DMS153 treated with DMSO at 0.1 percent for 48 hours (cell line): ENCODE results near the gene HSP90AB1.

Source experiments
- DNase-seq: peaks from one replicate; lab custom pipeline; 2025; ENCODE audit not compliant: unreplicated experiment; lab: John Stamatoyannopoulos, UW

The HSP90AB1 gene

GRCh38 chr6:44268095-44268628 is 21.3 kb downstream of the HSP90AB1 start:
- no peak for DNase-seq

GRCh38 chr6:44269178-44269920 is 22.4 kb downstream of the HSP90AB1 start:
- no peak for DNase-seq

GRCh38 chr6:44269921-44270525 is 23.1 kb downstream of the HSP90AB1 start, which contains the start of gene TMEM151B:
TSS of gene TMEM151B (plus strand) at chr6:44270450. CDS start at chr6:44270743, 293 bp downstream.
- no peak for DNase-seq

- no peak for DNase-seq
Observed at GRCh38 chr6:44270526-44271405, 23.9 kb downstream of the HSP90AB1 start.

GRCh38 chr6:44271406-44271723 is 24.5 kb downstream of the HSP90AB1 start:
- DNase-seq, result no peak

DNA sequence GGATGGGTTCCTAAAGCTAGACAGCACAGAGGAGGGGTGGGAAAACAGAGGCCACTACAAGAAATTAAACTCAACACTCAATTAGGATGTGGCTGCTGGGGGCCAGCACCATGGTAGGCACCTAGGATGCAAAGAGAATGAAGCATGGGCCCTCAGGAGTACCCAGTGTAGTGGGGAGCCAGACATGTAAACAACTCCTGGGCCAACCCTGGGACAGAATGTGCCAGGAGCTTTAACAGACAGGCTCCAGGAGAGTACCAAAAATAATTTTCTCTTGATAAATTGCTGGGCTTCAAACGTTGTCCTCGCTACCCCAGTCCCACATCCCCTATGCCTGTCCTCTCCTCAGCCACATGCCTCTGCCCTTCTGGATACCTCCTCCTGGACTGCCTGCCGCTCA is 25.0 kb downstream of the HSP90AB1 start:
- DNase-seq, result no peak

DNA sequence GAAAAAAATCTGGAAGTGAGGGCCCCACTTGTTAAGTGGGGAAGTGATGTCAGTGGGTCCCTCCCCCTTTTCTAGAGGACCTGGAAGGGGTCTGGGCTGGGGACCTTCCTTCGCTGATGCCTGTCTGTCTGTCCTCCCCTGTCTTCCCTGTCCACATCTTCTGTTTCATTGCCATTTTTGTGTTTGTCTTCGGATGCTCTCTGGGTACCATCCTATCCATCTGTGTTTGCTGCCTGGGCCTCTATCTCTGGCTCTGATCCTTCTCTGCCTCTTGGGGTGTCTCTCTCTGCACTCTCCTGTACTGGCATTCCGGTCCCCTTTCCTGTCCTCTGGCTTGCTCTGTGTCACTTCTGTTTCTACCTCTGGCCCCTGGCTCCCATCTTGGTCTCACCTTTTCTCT is 25.6 kb downstream of the HSP90AB1 start:
- DNase-seq, result no peak

DNA sequence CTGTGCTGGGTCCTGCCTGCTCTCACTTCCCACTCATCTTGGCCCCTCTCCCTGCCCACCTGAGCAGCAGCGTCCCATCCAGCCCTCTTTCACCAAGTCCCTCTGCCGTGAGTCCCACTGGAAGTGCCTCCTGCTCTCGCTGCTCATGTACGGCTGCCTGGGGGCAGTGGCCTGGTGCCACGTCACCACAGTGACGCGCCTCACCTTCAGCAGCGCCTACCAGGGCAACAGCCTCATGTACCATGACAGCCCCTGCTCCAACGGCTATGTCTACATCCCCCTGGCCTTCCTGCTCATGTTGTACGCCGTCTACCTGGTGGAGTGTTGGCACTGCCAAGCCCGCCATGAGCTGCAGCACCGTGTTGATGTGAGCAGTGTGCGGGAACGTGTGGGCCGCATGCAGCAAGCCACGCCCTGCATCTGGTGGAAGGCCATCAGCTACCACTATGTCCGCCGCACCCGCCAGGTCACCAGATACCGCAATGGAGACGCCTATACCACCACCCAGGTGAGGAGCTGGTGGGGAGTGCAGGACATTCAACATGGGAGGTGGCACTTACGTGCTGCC is 26.2 kb downstream of the HSP90AB1 start:
- no peak for DNase-seq

GRCh38 chr6:44273617-44274016 is 26.7 kb downstream of the HSP90AB1 start:
- no peak for DNase-seq

DNA sequence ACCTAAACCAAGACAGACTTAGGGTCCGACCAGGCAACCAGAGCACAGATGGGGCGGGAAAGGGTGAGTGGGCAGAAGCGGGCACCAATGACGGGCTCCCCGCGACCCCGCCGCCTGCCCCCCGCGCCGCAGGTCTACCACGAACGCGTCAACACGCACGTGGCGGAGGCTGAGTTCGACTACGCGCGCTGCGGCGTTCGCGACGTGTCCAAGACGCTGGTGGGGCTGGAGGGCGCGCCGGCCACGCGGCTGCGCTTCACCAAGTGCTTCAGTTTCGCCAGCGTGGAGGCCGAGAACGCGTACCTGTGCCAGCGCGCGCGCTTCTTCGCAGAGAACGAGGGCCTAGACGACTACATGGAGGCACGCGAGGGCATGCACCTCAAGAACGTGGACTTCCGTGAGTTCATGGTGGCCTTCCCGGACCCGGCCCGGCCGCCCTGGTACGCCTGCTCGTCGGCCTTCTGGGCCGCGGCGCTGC is 28.4 kb downstream of the HSP90AB1 start:
- no peak for DNase-seq

- DNase-seq, result no peak
Observed at GRCh38 chr6:44275749-44276648, 29.1 kb downstream of the HSP90AB1 start.

DNA sequence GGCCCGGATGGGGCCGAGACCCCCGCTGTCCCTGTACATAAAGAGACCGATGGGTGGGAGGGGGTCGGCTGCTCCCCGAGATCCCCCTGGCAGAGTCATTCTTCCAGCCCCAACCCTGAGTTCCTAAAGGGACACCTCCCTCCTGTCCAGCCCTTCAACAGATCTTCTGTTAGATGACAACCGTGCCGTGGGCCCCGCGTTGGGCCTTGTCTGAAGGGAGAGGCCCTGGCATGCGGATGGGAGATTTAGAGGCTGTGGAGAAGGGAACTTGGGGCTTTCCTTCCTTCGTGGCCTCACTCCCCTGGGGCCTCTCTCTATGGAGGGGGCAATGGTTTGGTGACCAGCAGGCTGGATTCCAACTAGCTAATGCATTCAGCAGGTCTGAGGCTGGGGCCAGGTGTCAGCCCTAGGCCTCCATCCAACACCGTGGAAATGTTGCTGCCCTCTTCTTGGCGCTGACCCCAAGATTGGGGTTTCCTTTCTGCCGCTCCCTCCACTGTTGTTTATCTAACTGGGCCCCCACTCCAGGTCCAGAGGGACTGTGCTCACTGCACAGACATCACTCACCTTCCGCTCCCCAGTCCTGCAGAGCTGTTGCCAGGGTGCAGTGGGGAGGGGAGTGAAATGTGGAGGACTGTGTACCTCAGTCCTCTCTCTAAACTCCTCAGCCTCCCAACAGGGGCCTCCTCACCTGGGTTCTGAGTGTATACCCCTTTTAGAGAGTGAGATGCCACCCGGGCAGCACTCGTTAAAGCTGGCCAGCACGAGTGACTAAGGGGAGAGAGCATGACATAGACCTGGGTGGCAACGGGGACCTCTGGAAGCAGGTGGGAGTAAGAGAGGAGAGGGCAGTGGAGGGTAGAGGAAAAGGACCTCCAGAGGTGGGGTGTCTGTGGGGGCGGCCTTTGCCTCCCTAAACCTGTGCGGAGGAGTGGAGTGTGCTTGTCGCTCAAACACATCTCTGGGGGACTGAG is 30.1 kb downstream of the HSP90AB1 start:
- DNase-seq, result no peak

GRCh38 chr6:44277763-44278162 is 30.9 kb downstream of the HSP90AB1 start:
- no peak for DNase-seq

DNA sequence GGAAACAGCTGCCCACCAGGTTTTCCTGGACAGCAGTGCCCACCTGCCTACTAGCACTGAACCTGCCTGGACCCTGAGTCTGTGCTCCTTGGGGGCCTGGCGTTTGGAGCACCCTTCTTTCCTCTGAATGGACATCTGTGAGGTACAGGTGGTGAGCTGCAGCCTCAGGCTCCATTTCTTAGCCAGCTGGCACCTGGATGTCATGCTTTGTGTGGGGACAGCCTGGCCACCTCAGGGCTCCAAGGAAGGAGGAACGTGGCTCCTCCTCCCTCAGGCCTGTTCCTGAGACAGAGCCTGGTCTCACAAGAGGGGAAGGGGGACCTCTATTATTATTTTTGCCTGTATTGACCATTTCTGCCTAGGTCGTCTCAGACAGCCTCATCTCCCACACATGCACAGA is 31.4 kb downstream of the HSP90AB1 start:
- DNase-seq, result no peak

- DNase-seq, result no peak
Observed at GRCh38 chr6:44278774-44279697, 32.1 kb downstream of the HSP90AB1 start.

- no peak for DNase-seq
Observed at GRCh38 chr6:44284121-44284520, 37.2 kb downstream of the HSP90AB1 start.

DNA sequence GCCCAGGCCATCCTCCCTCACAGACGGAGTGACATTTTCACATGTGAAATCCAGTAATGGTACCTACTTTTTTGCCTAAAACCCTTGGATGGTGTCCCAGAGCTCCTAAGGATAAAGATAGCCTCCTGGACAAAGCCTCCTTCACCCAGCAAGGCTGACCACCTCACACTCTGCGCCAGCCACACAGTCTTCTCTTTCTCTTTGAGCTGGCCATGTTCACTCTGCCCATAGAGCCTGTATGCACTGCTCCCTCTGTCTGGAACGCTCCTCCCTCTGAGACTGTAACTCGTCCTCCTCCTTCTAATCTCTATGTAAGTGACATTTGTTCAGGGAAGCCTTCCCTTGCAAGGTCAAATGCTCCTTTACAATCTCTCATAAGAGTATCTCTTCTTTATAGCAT is 38.0 kb downstream of the HSP90AB1 start:
- DNase-seq, result no peak
